MM.1S (cell line): ENCODE data around the gene GCK.

Experiments used
- DNase-seq: peaks from one replicate; pipeline ENCODE4 v3.0.0-alpha.2; 2015
- H2AFZ ChIP-seq: fragments of 300-600 bp; sonication (generic); 2 replicates; pipeline ENCODE4 v1.6.0; 2016; ENCODE audit warnings: antibody characterized with exemption, low read length
- H3F3A ChIP-seq: fragments of 300-600 bp; sonication (generic); 2 replicates; pipeline ENCODE4 v1.6.1; 2016; ENCODE audit warnings: mild to moderate bottlenecking, antibody characterized with exemption, low read length, moderate library complexity, mixed read lengths; ENCODE audit not compliant: insufficient read depth
- H3K27ac ChIP-seq: fragments of 300-600 bp; sonication (generic); 2 replicates; pipeline ENCODE4 v1.5.1; 2016; ENCODE audit warnings: mild to moderate bottlenecking, low read length
- H3K27me3 ChIP-seq: fragments of 300-600 bp; sonication (generic); replicated peaks from 2 replicates; pipeline ENCODE4 v1.6.0; 2016; ENCODE audit warnings: low read length; ENCODE audit not compliant: insufficient read depth
- H3K36me3 ChIP-seq: fragments of 300-600 bp; sonication (generic); replicated peaks from 2 replicates; pipeline ENCODE4 v1.6.1; 2016; ENCODE audit warnings: mild to moderate bottlenecking, low read length, mixed read lengths; ENCODE audit not compliant: insufficient read depth
- H3K4me1 ChIP-seq: fragments of 300-600 bp; sonication (generic); 2 replicates; pipeline ENCODE4 v1.6.1; 2016; ENCODE audit warnings: low read length, mixed read lengths
- H3K4me2 ChIP-seq: fragments of 300-600 bp; sonication (generic); 2 replicates; pipeline ENCODE4 v1.6.0; 2016; ENCODE audit warnings: low read depth, low read length
- H3K4me3 ChIP-seq: fragments of 300-600 bp; sonication (generic); 2 replicates; pipeline ENCODE4 v1.5.1; 2016; ENCODE audit warnings: low read length, mixed read lengths
- H3K79me2 ChIP-seq: fragments of 300-600 bp; sonication (generic); 2 replicates; pipeline ENCODE4 v1.6.1; 2016; ENCODE audit warnings: mixed run types, low read length, mixed read lengths
- H3K9ac ChIP-seq: fragments of 300-600 bp; sonication (generic); 2 replicates; pipeline ENCODE4 v1.6.1; 2016; ENCODE audit warnings: low read length, mixed read lengths
- H3K9me2 ChIP-seq: fragments of 300-600 bp; sonication (generic); replicated peaks from 2 replicates; pipeline ENCODE4 v1.6.1; 2016; ENCODE audit warnings: mild to moderate bottlenecking, low read length, mixed read lengths; ENCODE audit not compliant: insufficient read depth
- H3K9me3 ChIP-seq: fragments of 300-600 bp; sonication (generic); replicated peaks from 2 replicates; pipeline ENCODE4 v1.6.1; 2016; ENCODE audit warnings: mild to moderate bottlenecking, low read length, mixed read lengths; ENCODE audit not compliant: insufficient read depth
- H4K20me1 ChIP-seq: fragments of 300-600 bp; sonication (generic); 2 replicates; pipeline ENCODE4 v1.6.1; 2016; ENCODE audit warnings: mild to moderate bottlenecking, low read length, moderate library complexity, mixed read lengths; ENCODE audit not compliant: insufficient read depth
- CTCF ChIP-seq: fragments of 300-600 bp; sonication (generic); IDR thresholded peaks from 2 replicates; pipeline ENCODE4 v1.5.1; 2016; ENCODE audit warnings: antibody characterized with exemption, low read length, mixed read lengths
- EZH2 ChIP-seq: fragments of 300-600 bp; sonication (generic); optimal IDR thresholded peaks from 2 replicates; pipeline ENCODE3; 2017; ENCODE audit warnings: low read depth, mild to moderate bottlenecking, antibody characterized with exemption, low read length, mixed read lengths
- EZH2phosphoT487 ChIP-seq: fragments of 300-600 bp; sonication (generic); IDR thresholded peaks from 2 replicates; pipeline ENCODE4 v1.6.1; 2018; ENCODE audit warnings: antibody characterized with exemption, low read length

The GCK gene

GRCh38 chr7:44139311-44140010 lies 49.8 kb downstream of the GCK start:
- Histone ChIP-seq H3F3A (no peaks in the 10 kb centered on the region), H3K27me3 (0 out of 2 replicates have a peak, but pooled peaks cover 4% of the 10 kb centered on the region), H3K9ac (no peak overlapping the region), H3K79me2 (no peaks in the 10 kb centered on the region), H3K27ac (no peak overlapping the region), H3K9me3 (no peaks in the 10 kb centered on the region), H3K9me2 (no peaks in the 10 kb centered on the region), H3K4me1 (no peaks in the 10 kb centered on the region), H3K4me2 (no peak overlapping the region), H4K20me1 (no peaks in the 10 kb centered on the region), H2AFZ (no peak overlapping the region), H3K36me3 (no peaks in the 10 kb centered on the region), H3K4me3 (no peak overlapping the region)
- no peak for DNase-seq
- TF ChIP-seq CTCF: no peak
- TF ChIP-seq EZH2phosphoT487: no peak
- TF ChIP-seq EZH2: no peak

GRCh38 chr7:44138698-44139097 lies 50.5 kb downstream of the GCK start:
- H2AFZ ChIP-seq: no peak overlapping the region
- no peaks in the 10 kb centered on the region for H3K9me3 ChIP-seq
- no peak overlapping the region for H3K9ac ChIP-seq
- no peaks in the 10 kb centered on the region for H3K79me2 ChIP-seq
- no peaks in the 10 kb centered on the region for H3K27me3 ChIP-seq
- H3K27ac ChIP-seq: no peak overlapping the region
- H3K4me3 ChIP-seq: no peak overlapping the region
- no peaks in the 10 kb centered on the region for H3K9me2 ChIP-seq
- no peaks in the 10 kb centered on the region for H4K20me1 ChIP-seq
- H3K4me1 ChIP-seq: no peaks in the 10 kb centered on the region
- no peak for DNase-seq
- no peak overlapping the region for H3K4me2 ChIP-seq
- TF ChIP-seq EZH2 (no peak), EZH2phosphoT487 (no peak), CTCF (no peak)
- no peaks in the 10 kb centered on the region for H3K36me3 ChIP-seq
- H3F3A ChIP-seq: no peaks in the 10 kb centered on the region

GRCh38 chr7:44136731-44137130 lies 52.5 kb downstream of the GCK start:
- no peaks in the 10 kb centered on the region for H3K4me1 ChIP-seq

More at GRCh38 chr7:44136731-44137130, 52.5 kb downstream of the GCK start:
- H3K9me2 ChIP-seq: no peaks in the 10 kb centered on the region
- no peak for DNase-seq
- no peaks in the 10 kb centered on the region for H3F3A ChIP-seq
- H3K36me3 ChIP-seq: no peaks in the 10 kb centered on the region
- no peak overlapping the region for H2AFZ ChIP-seq
- no peak overlapping the region for H3K27ac ChIP-seq
- H3K79me2 ChIP-seq: no peaks in the 10 kb centered on the region
- no peaks in the 10 kb centered on the region for H3K9me3 ChIP-seq
- TF ChIP-seq CTCF: no peak
- no peak for TF ChIP-seq EZH2
- no peak for TF ChIP-seq EZH2phosphoT487
- no peak overlapping the region for H3K4me3 ChIP-seq
- H3K9ac ChIP-seq: no peak overlapping the region
- H3K4me2 ChIP-seq: no peak overlapping the region
- no peaks in the 10 kb centered on the region for H3K27me3 ChIP-seq
- H4K20me1 ChIP-seq: no peaks in the 10 kb centered on the region
